HepG2 (cell line): ENCODE data around the gene SLC16A5. TPM values are rescaled to one million over a fixed set of nuclear protein-coding genes. Genes with fewer than 3 reads are reported as not detected.

Source experiments
- ATAC-seq: fragments of 200-7000 bp; cut with Tn5 transposase; 3 replicates; pipeline ENCODE4 v1.9.1; 2020; ENCODE audit warnings: mild to moderate bottlenecking, moderate library complexity
- BruUV-seq: library from RNA; stranded (reverse); fragments of 400-500 nt; replicated peaks from 2 replicates; lab custom pipeline; 2021; lab: Mats Ljungman, UMichigan
- CTCF ChIA-PET: fragments of 300-600 bp; formaldehyde crosslinking; extraction: SDS; loops from one replicate; lab custom pipeline; 2021; ENCODE audit warnings: low total read pairs, inconsistent platforms, low intra/inter-chr PET ratio; lab: Yijun Ruan, JAX
- POLR2A ChIA-PET: fragments of 350-600 bp; sonication (Branson Sonifier 250); formaldehyde crosslinking; loops from one replicate; lab custom pipeline; 2020; ENCODE audit warnings: antibody characterized with exemption, inconsistent platforms; lab: Yijun Ruan, JAX
- DNase-seq: peaks from one replicate; pipeline ENCODE4 v3.0.0-alpha.2; 2015; ENCODE audit warnings: low spot score
- FAIRE-seq: peaks from 3 replicates; lab custom pipeline; 2011; peaks lifted over from hg19 to GRCh38; lab: Jason Lieb, UNC
- H2AFZ ChIP-seq: one replicate; pipeline ENCODE4 v1.6.1; 2011; ENCODE audit warnings: low read length, inconsistent platforms
- H3K27ac ChIP-seq: fragments of 300-600 bp; 3 replicates; pipeline ENCODE4 v1.8.0; 2011; ENCODE audit warnings: mixed run types, mild to moderate bottlenecking, mixed read lengths, low read length, inconsistent platforms; ENCODE audit not compliant: insufficient read depth; ENCODE audit errors: extremely low read length
- H3K27me3 ChIP-seq, 2 experiments: fragments of 200-600 bp in 1 of 2; 2 replicates in 1 of 2; 3 replicates in 1 of 2; pipeline versions ENCODE4 v1.6.0 to v1.8.0; 2011; ENCODE audit warnings: low read length in 2 of 2, mild to moderate bottlenecking in 2 of 2, moderate library complexity in 2 of 2, inconsistent platforms in 1 of 2; ENCODE audit not compliant: insufficient read depth in 2 of 2, control insufficient read depth in 1 of 2
- H3K36me3 ChIP-seq, 2 experiments: fragments of 200-600 bp in 1 of 2; replicated peaks in 1 of 2; 2 replicates in 1 of 2; 3 replicates in 1 of 2; pipeline versions ENCODE4 v1.5.1 to v1.8.0; 2011; ENCODE audit warnings: low read length in 2 of 2, inconsistent platforms in 1 of 2; ENCODE audit not compliant: insufficient read depth in 2 of 2, control insufficient read depth in 1 of 2
- H3K4me1 ChIP-seq: 2 replicates; pipeline ENCODE4 v1.5.1; 2012; ENCODE audit warnings: low read length, inconsistent platforms; ENCODE audit not compliant: insufficient read depth
- H3K4me2 ChIP-seq: 2 replicates; pipeline ENCODE4 v1.6.0; 2011; ENCODE audit warnings: low read depth, low read length, inconsistent platforms
- H3K4me3 ChIP-seq, 3 experiments: fragments of 200-600 bp in 1 of 3; sonication (generic), shearing (Covaris generic) in 1 of 3; replicated peaks in 1 of 3; 2 replicates each; pipeline ENCODE4 v1.5.1; 2011 to 2016; ENCODE audit warnings: low read length in 3 of 3, inconsistent platforms in 2 of 3, low read depth in 2 of 3, mild to moderate bottlenecking in 2 of 3, control low read depth in 1 of 3, mixed read lengths in 1 of 3; ENCODE audit not compliant: insufficient read depth in 1 of 3
- H3K79me2 ChIP-seq: one replicate; pipeline ENCODE4 v1.6.1; 2011; ENCODE audit warnings: low read length, inconsistent platforms; ENCODE audit not compliant: insufficient read depth
- H3K9ac ChIP-seq: 2 replicates; pipeline ENCODE4 v1.6.0; 2011; ENCODE audit warnings: mild to moderate bottlenecking, low read depth, low read length, inconsistent platforms; ENCODE audit not compliant: insufficient read depth
- H3K9me3 ChIP-seq: 2 replicates; pipeline ENCODE4 v1.5.1; 2012; ENCODE audit warnings: mild to moderate bottlenecking, low read length
- H4K20me1 ChIP-seq: 2 replicates; pipeline ENCODE4 v1.6.0; 2011; ENCODE audit warnings: inconsistent platforms, mild to moderate bottlenecking, low read length, moderate library complexity; ENCODE audit not compliant: insufficient read depth
- FOXC1 ChIP-seq: sonication (generic); formaldehyde crosslinking; IDR thresholded peaks from 2 replicates; pipeline ENCODE4 v1.8.0; 2022; ENCODE audit warnings: mild to moderate bottlenecking, missing genetic modification reagents, borderline replicate concordance
- KDM5B ChIP-seq: sonication (generic); formaldehyde crosslinking; IDR thresholded peaks from 2 replicates; pipeline ENCODE4 v1.4.0; 2020; ENCODE audit warnings: missing genetic modification reagents, mild to moderate bottlenecking, borderline replicate concordance
- MTA1 ChIP-seq: sonication (generic); formaldehyde crosslinking; IDR thresholded peaks from 2 replicates; pipeline ENCODE4 v1.4.0; 2020; ENCODE audit warnings: missing genetic modification reagents, mild to moderate bottlenecking, borderline replicate concordance
- NFRKB ChIP-seq: fragments of 450-650 bp; IDR thresholded peaks from 2 replicates; pipeline ENCODE4 v1.6.1; 2017
- ZKSCAN8 ChIP-seq: IDR thresholded peaks from 2 replicates; pipeline ENCODE4 v1.6.1; 2016; ENCODE audit warnings: borderline replicate concordance, missing genetic modification reagents, missing compliant biosample characterization
- ZNF205 ChIP-seq: IDR thresholded peaks from 2 replicates; pipeline ENCODE4 v1.6.1; 2018; ENCODE audit warnings: missing biosample characterization, missing genetic modification reagents
- ZNF431 ChIP-seq: sonication (generic); formaldehyde crosslinking; IDR thresholded peaks from 2 replicates; pipeline ENCODE4 v1.9.0; 2022; ENCODE audit warnings: missing genetic modification reagents, low read depth, mild to moderate bottlenecking, borderline replicate concordance
- ZSCAN25 ChIP-seq: sonication (generic); formaldehyde crosslinking; IDR thresholded peaks from 2 replicates; pipeline ENCODE4 v1.8.0; 2022; ENCODE audit warnings: mild to moderate bottlenecking, missing genetic modification reagents
- WGBS: methylation state at CpG from one replicate; pipeline ENCODE4 v1.1.6; 2017; ENCODE audit warnings: low lambda C conversion rate; 5-methylcytosine and 5-hydroxymethylcytosine counted together
- in situ Hi-C: cut with HindIII; loops from 2 replicates; pipeline ENCODE4 v1.10.0; 2017; ENCODE audit warnings: low pct_unique_long_range_greater_than_20kb; ENCODE audit not compliant: extremely low pct_ligation_motif_present
- intact Hi-C: fragments of 100-400 bp; cut with micrococcal nuclease; formaldehyde crosslinking; loops from one replicate; pipeline ENCODE4 v1.10.0; 2022; ENCODE audit not compliant: unreplicated experiment
- polyA plus RNA-seq, 8 experiments: library from polyadenylated mRNA; depleted of rRNA in 3 of 8; stranded (reverse) in 7 of 8; unstranded in 1 of 8; fragments of >200 nt; fragmentation: Illumina TruSeq in 4 of 8; extraction: Trizol in 4 of 8; gene quantifications; 2 replicates each; pipeline versions ENCODE4 v1.2.1 to v1.2.3, GENCODE V29; 2011 to 2016; ENCODE audit warnings: low read depth in 4 of 8, missing spikeins in 1 of 8, mixed read lengths in 1 of 8; ENCODE audit not compliant: insufficient read depth in 1 of 8
- total RNA-seq, 5 experiments: library from RNA; depleted of rRNA; stranded (reverse); fragments of >200 nt; fragmentation: Illumina TruSeq; extraction: Trizol; gene quantifications; 2 replicates each; pipeline ENCODE4 v1.2.3, GENCODE V29; 2016; ENCODE audit warnings: low read depth in 1 of 5
- TF ChIP-seq, protein P1 (sequence below): sonication (generic); formaldehyde crosslinking; IDR thresholded peaks from 2 replicates; pipeline ENCODE4 v1.5.1; 2020; ENCODE audit warnings: missing genetic modification reagents, mild to moderate bottlenecking, borderline replicate concordance
- TF ChIP-seq, protein P2 (sequence below): sonication (generic); formaldehyde crosslinking; IDR thresholded peaks from 2 replicates; pipeline ENCODE4 v1.5.1; 2020; ENCODE audit warnings: missing genetic modification reagents, mild to moderate bottlenecking, borderline replicate concordance

Gene SLC16A5
- total and polyA plus RNA-seq, 2 of the 13 experiments (the other 11 are each of a cell fraction or from before 2014, with no cell fraction given), result 0.69 to 5.6 TPM

DNA sequence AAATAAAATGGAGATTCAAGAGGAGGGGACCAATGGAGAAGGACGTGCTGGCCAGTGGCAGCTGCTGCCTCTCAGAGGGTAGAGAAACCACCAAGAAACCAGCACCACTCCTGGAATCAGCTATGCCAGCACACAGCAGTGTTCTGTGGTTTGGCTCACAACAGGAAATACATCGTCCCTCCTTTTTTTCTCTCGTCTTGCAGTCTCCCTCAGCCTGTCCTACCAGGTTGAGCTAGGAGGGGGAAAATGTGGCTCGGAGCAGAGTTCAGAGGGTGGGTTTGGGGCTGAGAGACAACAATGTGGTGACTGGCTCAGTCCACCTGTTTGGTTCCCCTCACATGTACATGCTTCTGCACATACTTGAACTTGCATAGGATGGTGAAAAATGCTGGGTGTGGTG lies 19.9 kb upstream of the SLC16A5 start:
- intact Hi-C loops, result loop anchor here (1.0 kb wide), 1 partner anchor 44 kb away; no protein-coding TSS in a partner anchor
- no peak for FAIRE-seq

More for the DNA sequence above, 19.9 kb upstream of the SLC16A5 start:
- Histone ChIP-seq H3K27me3 (no peaks in the 10 kb centered on the region), H3K4me3 (no peak overlapping the region), H3K4me2 (no peak overlapping the region), H3K4me1 (peaks cover 20% of the 10 kb centered on the region), H2AFZ (no peak overlapping the region), H3K79me2 (no peaks in the 10 kb centered on the region), H3K9ac (no peak overlapping the region), H3K9me3 (no peaks in the 10 kb centered on the region), H4K20me1 (no peaks in the 10 kb centered on the region), H3K36me3 (peaks cover 9 to 18% of the 10 kb centered on the region in 2 experiments), H3K27ac (no peak overlapping the region)
- ChIA-PET CTCF (no interaction called here), POLR2A (interaction anchor here (0.8 kb wide), 1 partner anchor 46 kb away, joined by 3 read pairs; no protein-coding TSS in a partner anchor)
- ATAC-seq (peak; percentile 21), DNase-seq (no peak)
- WGBS, result 45% methylated on average over 4 of the region's 4 CpGs
- no peak for TF ChIP-seq ZNF431 (CRISPR knock-in tag)
- TF ChIP-seq, protein P1, sequence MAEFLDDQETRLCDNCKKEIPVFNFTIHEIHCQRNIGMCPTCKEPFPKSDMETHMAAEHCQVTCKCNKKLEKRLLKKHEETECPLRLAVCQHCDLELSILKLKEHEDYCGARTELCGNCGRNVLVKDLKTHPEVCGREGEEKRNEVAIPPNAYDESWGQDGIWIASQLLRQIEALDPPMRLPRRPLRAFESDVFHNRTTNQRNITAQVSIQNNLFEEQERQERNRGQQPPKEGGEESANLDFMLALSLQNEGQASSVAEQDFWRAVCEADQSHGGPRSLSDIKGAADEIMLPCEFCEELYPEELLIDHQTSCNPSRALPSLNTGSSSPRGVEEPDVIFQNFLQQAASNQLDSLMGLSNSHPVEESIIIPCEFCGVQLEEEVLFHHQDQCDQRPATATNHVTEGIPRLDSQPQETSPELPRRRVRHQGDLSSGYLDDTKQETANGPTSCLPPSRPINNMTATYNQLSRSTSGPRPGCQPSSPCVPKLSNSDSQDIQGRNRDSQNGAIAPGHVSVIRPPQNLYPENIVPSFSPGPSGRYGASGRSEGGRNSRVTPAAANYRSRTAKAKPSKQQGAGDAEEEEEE (CRISPR knock-in tag), result no peak
- TF ChIP-seq MTA1, result no peak
- TF ChIP-seq, protein P2, sequence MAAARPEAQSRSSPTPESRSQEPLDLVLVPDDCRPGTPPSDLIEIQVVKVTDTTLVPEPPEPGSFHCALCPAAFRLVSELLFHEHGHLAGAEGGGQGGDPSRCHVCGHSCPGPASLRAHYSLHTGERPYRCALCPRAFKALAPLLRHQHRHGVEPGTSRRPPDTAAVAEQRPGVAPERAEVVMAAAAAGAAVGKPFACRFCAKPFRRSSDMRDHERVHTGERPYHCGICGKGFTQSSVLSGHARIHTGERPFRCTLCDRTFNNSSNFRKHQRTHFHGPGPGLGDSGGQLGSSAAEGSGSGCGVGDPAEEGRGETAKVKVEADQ, result no peak
- TF ChIP-seq KDM5B (CRISPR knock-in tag), result no peak
- no peak for TF ChIP-seq ZKSCAN8 (CRISPR knock-in tag)
- no peak for TF ChIP-seq ZSCAN25
- no peak for TF ChIP-seq NFRKB
- TF ChIP-seq ZNF205 (CRISPR knock-in tag), result no peak
- no peak for TF ChIP-seq FOXC1 (CRISPR knock-in tag)
- BruUV-seq, result no TSS peak
- in situ Hi-C loops, result no loop called here
